B cell (primary cell): ENCODE measurements around the gene PRRC1. TPM values are rescaled to one million over a fixed set of nuclear protein-coding genes. Genes with fewer than 3 reads are reported as not detected.

Experiments
- ATAC-seq: fragments of 200-7000 bp; cut with Tn5 transposase; one replicate; pipeline ENCODE4 v1.10.0; 2021; ENCODE audit warnings: low read depth, mild to moderate bottlenecking, moderate number of reproducible peaks, moderate library complexity
- CTCF ChIA-PET: fragments of 350-600 bp; sonication (Branson Sonifier 250); formaldehyde crosslinking; loops from one replicate; lab custom pipeline; 2021; ENCODE audit warnings: antibody characterized with exemption, inconsistent platforms; lab: Charles Lee
- POLR2A ChIA-PET: fragments of 350-600 bp; sonication (Branson Sonifier 250); formaldehyde crosslinking; loops from one replicate; lab custom pipeline; 2021; ENCODE audit warnings: antibody characterized with exemption; lab: Charles Lee
- DNase-seq: peaks from one replicate; pipeline ENCODE4 v3.0.0; 2013
- H2AFZ ChIP-seq: 2 replicates; pipeline ENCODE4 v1.6.1; 2012; ENCODE audit warnings: mild to moderate bottlenecking, low read depth, low read length; ENCODE audit not compliant: insufficient read depth, poor library complexity, severe bottlenecking
- H3K27ac ChIP-seq, 2 donors: 1 replicate in 1 of 2; 2 replicates in 1 of 2; pipeline ENCODE4 v1.5.1; 2012 to 2013; ENCODE audit warnings: low read length in 2 of 2, mild to moderate bottlenecking in 2 of 2, moderate library complexity in 1 of 2
- H3K27me3 ChIP-seq, 4 experiments: fragments of 200-600 bp in 1 of 4; sonication (generic) in 1 of 4; replicated peaks in 1 of 4; 1 replicate in 2 of 4; 2 replicates in 2 of 4; pipeline versions ENCODE4 v1.6.1 to v1.7.0; 2013 to 2016; ENCODE audit warnings: low read length in 3 of 4, mild to moderate bottlenecking in 2 of 4, mixed read lengths in 1 of 4, moderate library complexity in 1 of 4; ENCODE audit not compliant: insufficient read depth in 4 of 4, control insufficient read depth in 3 of 4; ENCODE audit errors: control extremely low read depth in 1 of 4
- H3K36me3 ChIP-seq, 2 experiments: replicated peaks in 1 of 2; 1 replicate in 1 of 2; 2 replicates in 1 of 2; pipeline versions ENCODE4 v1.6.1 to v1.7.1; 2013; ENCODE audit warnings: low read length in 1 of 2; ENCODE audit not compliant: insufficient read depth in 2 of 2, control insufficient read depth in 1 of 2; ENCODE audit errors: control extremely low read depth in 1 of 2, extremely low read depth in 1 of 2
- H3K4me1 ChIP-seq, 2 donors: fragments of 200-600 bp in 1 of 2; sonication (generic) in 1 of 2; 1 replicate in 1 of 2; 2 replicates in 1 of 2; pipeline versions ENCODE4 v1.5.1 to v1.6.1; 2013 to 2017; ENCODE audit warnings: low read length in 2 of 2; ENCODE audit not compliant: control insufficient read depth in 2 of 2, insufficient read depth in 2 of 2
- H3K4me2 ChIP-seq: replicated peaks from 2 replicates; pipeline ENCODE3; 2012; ENCODE audit warnings: mild to moderate bottlenecking, low read depth, low read length; ENCODE audit not compliant: poor library complexity, severe bottlenecking
- H3K4me3 ChIP-seq, 5 experiments: fragments of 200-600 bp in 1 of 5; sonication (generic) in 1 of 5; 1 replicate in 3 of 5; 2 replicates in 2 of 5; pipeline versions ENCODE4 v1.5.1 to v1.7.0; 2011 to 2016; ENCODE audit warnings: low read length in 4 of 5, mild to moderate bottlenecking in 4 of 5, low read depth in 2 of 5, control low read depth in 1 of 5, moderate library complexity in 1 of 5; ENCODE audit not compliant: insufficient read depth in 1 of 5; ENCODE audit errors: control extremely low read depth in 1 of 5, extremely low read depth in 1 of 5
- H3K79me2 ChIP-seq: fragments of 200-600 bp; sonication (generic); one replicate; pipeline ENCODE4 v1.6.0; 2016; ENCODE audit warnings: low read length; ENCODE audit not compliant: control insufficient read depth, insufficient read depth
- H3K9ac ChIP-seq: fragments of 200-600 bp; sonication (generic); 2 replicates; pipeline ENCODE4 v1.6.1; 2017; ENCODE audit warnings: mild to moderate bottlenecking, low read length, moderate library complexity
- H3K9me3 ChIP-seq, 3 donors: one replicate each; pipeline versions ENCODE4 v1.6.1 to v1.7.1; 2013; ENCODE audit warnings: low read length in 2 of 3; ENCODE audit not compliant: control insufficient read depth in 2 of 3, insufficient read depth in 1 of 3; ENCODE audit errors: control extremely low read depth in 1 of 3
- H4K20me1 ChIP-seq: 2 replicates; pipeline ENCODE4 v1.6.0; 2012; ENCODE audit warnings: mild to moderate bottlenecking, low read length; ENCODE audit not compliant: insufficient read depth, control insufficient read depth, poor library complexity, severe bottlenecking
- H3K27ac Mint-ChIP-seq: one replicate; pipeline ENCODE4 v1.8.0; 2021; ENCODE audit warnings: mixed read lengths
- H3K27me3 Mint-ChIP-seq: one replicate; pipeline ENCODE4 v1.8.0; 2021; ENCODE audit warnings: mixed read lengths
- H3K4me1 Mint-ChIP-seq: one replicate; pipeline ENCODE4 v1.8.0; 2021; ENCODE audit warnings: mixed read lengths
- H3K4me3 Mint-ChIP-seq: one replicate; pipeline ENCODE4 v1.8.0; 2021; ENCODE audit warnings: mixed read lengths
- H3K9me3 Mint-ChIP-seq: one replicate; pipeline ENCODE4 v1.8.0; 2022; ENCODE audit warnings: mixed read lengths; ENCODE audit not compliant: insufficient read depth
- CTCF ChIP-seq: fragments of 200-600 bp; IDR thresholded peaks from one replicate; pipeline ENCODE4 v1.8.0; 2022; ENCODE audit warnings: antibody characterized with exemption, mild to moderate bottlenecking
- EZH2 ChIP-seq: IDR thresholded peaks from 2 replicates; pipeline ENCODE4 v1.6.1; 2012; ENCODE audit warnings: borderline replicate concordance, low read depth, mild to moderate bottlenecking, moderate library complexity, low read length; ENCODE audit not compliant: insufficient read depth, poor library complexity, severe bottlenecking
- WGBS: methylation state at CpG from one replicate; pipeline ENCODE4 v1.1.5; 2013; ENCODE audit warnings: missing lambda C conversion rate; ENCODE audit not compliant: insufficient coverage; 5-methylcytosine and 5-hydroxymethylcytosine counted together
- intact Hi-C: fragments of 100-400 bp; cut with micrococcal nuclease; formaldehyde crosslinking; loops from one replicate; pipeline ENCODE4 v1.10.0; 2022
- polyA plus RNA-seq: library from polyadenylated mRNA; depleted of rRNA; stranded (reverse); fragments of >200 nt; gene quantifications from 2 replicates; pipeline ENCODE4 v1.2.3, GENCODE V29; 2012
- total RNA-seq, 2 donors: library from RNA; stranded (reverse); fragments of 120-200 nt in 1 of 2; gene quantifications; 1 replicate in 1 of 2; 2 replicates in 1 of 2; pipeline versions ENCODE4 v1.2.3 to v1.2.4, GENCODE V29; 2013 to 2022

PRRC1 gene
- total and polyA plus RNA-seq, 2 donors (not counting 1 experiment from before 2014, with no cell fraction given), result 9.7 to 35.5 TPM

GRCh38 chr5:127550652-127551409 lies 33.4 kb downstream of the PRRC1 start:
- H4K20me1 ChIP-seq, result no peaks in the 10 kb centered on the region
- H3K27ac Mint-ChIP-seq, result no peak overlapping the region
- no peaks in the 10 kb centered on the region for H3K27me3 ChIP-seq
- H3K4me1 Mint-ChIP-seq, result no peaks in the 10 kb centered on the region
- H3K9me3 ChIP-seq, result no peaks in the 10 kb centered on the region
- no peaks in the 10 kb centered on the region for H3K27me3 Mint-ChIP-seq
- peaks cover 7 to 32% of the 10 kb centered on the region in 2 experiments for H3K36me3 ChIP-seq
- DNase-seq (no peak), ATAC-seq (no peak)
- H3K9me3 Mint-ChIP-seq, result no peaks in the 10 kb centered on the region
- no peak overlapping the region for H3K27ac ChIP-seq
- 95% methylated on average over 2 of the region's 5 CpGs for WGBS
- H2AFZ ChIP-seq, result no peak overlapping the region
- H3K4me3 Mint-ChIP-seq, result no peak overlapping the region
- no peaks in the 10 kb centered on the region for H3K79me2 ChIP-seq
- TF ChIP-seq EZH2, result no peak
- no peak for TF ChIP-seq CTCF
- ChIA-PET POLR2A (no interaction called here), CTCF (no interaction called here)
- intact Hi-C loops, result no loop called here
- no peak overlapping the region for H3K4me3 ChIP-seq
- no peak overlapping the region for H3K4me2 ChIP-seq
- H3K9ac ChIP-seq, result no peak overlapping the region
- H3K4me1 ChIP-seq, result no peaks in the 10 kb centered on the region

DNA sequence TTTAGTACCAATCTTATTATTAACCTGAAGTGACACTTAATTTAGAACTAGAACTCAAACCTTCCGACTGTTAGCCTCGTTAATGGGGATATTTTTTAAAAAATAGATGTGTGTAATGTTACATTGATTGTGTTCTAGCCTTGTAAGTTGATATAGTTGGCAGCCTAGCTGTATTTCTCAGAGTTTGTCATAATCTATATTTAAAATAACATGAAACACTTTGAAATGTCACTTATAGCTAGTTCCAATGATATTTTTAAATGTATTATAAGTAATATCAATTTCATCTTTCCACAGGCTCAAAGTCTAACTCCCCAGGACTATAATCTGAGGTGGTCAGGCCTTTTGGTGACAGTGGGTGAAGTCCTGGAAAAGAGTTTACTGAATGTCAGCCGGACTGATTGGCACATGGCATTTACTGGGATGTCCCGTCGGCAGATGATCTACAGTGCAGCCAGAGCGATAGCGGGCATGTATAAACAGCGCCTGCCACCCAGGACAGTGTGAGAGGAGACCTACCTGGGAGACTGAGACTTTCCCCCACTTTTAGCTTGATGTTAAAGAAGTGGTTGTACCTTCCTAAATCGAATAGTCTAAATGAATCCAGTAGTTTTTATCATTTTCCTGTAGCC lies 34.1 kb downstream of the PRRC1 start:
- H3K4me2 ChIP-seq, result no peak overlapping the region
- H3K9me3 Mint-ChIP-seq, result no peaks in the 10 kb centered on the region
- no peak overlapping the region for H3K4me3 Mint-ChIP-seq
- no peak overlapping the region for H3K4me3 ChIP-seq
- CTCF ChIA-PET, result interaction anchor here (3.0 kb wide), 1 partner anchor 12 kb away, joined by 17 read pairs; no protein-coding TSS in a partner anchor
- no peaks in the 10 kb centered on the region for H4K20me1 ChIP-seq
- no peak overlapping the region for H2AFZ ChIP-seq
- DNase-seq (no peak), ATAC-seq (no peak)
- H3K4me1 Mint-ChIP-seq, result no peaks in the 10 kb centered on the region
- no peaks in the 10 kb centered on the region for H3K79me2 ChIP-seq
- H3K9ac ChIP-seq, result no peak overlapping the region
- H3K27me3 ChIP-seq, result no peaks in the 10 kb centered on the region
- no peak overlapping the region for H3K27ac Mint-ChIP-seq
- no peaks in the 10 kb centered on the region for H3K4me1 ChIP-seq
- H3K27ac ChIP-seq, result no peak overlapping the region
- POLR2A ChIA-PET, result no interaction called here
- 100% methylated on average over 2 of the region's 9 CpGs for WGBS
- H3K27me3 Mint-ChIP-seq, result no peaks in the 10 kb centered on the region
- intact Hi-C loops, result no loop called here
- TF ChIP-seq EZH2, result no peak
- TF ChIP-seq CTCF, result no peak
- H3K9me3 ChIP-seq, result no peaks in the 10 kb centered on the region
- peaks cover 3 to 32% of the 10 kb centered on the region in 2 experiments for H3K36me3 ChIP-seq
